ENCODE results near the gene TUT7.

Gene TUT7

DNA sequence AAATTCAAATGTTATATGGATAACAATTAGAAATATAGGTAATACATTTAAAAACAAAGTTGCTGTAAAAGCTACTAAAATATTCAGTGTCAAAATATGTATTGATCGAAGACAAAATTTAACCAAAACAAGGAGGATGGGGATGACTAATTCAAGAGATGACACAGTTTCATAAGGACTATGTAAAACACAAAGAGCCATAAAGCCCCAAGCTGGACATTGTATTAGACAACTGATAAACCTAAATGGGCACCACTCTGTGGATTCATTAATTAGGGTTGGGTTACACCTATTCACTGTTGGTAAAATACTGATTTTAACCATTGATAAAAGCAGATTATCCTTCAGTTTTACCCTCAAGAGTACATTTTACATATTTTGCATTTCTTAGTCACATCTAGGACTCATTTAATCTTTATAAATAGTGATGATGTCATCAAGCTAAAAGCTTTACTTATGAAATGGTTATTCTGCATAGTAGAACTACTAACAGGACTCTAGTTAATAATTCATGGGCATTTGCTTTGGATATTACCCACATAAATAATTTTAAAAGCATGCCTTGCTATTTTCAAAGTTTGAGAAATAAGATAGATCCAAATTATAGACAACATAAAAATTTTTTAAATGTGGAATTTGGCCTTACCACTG, 13.7 kb downstream of the TUT7 start:
- Histone ChIP-seq H3K27me3 (ENCODE audit: low read length) (no peaks in the 10 kb centered on the region), H3F3A (ENCODE audit: insufficient read depth) (0 out of 2 replicates have a peak, but pooled peaks cover 15% of the 10 kb centered on the region), H3K9me3 (ENCODE audit: insufficient read depth, low read length) (no peaks in the 10 kb centered on the region), H3K27ac (ENCODE audit: low read depth, low read length) (peak overlapping the region; percentile 57; the same call in 1 of the 2 replicates), H3K36me3 (ENCODE audit: low read length) (peaks cover 77% of the 10 kb centered on the region), H4K20me1 (ENCODE audit: low read depth, low read length) (no peaks in the 10 kb centered on the region), H3K9me2 (replicated peaks; ENCODE audit: insufficient read depth, low read length) (no peaks in the 10 kb centered on the region), H3K9ac (ENCODE audit: low read length) (no peak overlapping the region), H3K79me2 (ENCODE audit: insufficient read depth, low read length) (peaks cover 4% of the 10 kb centered on the region), H3K4me2 (ENCODE audit: low read depth, low read length, poor library complexity, severe bottlenecking) (no peak overlapping the region), H2AFZ (ENCODE audit: low read depth, low read length, severe bottlenecking) (no peak overlapping the region), H3K4me3 (ENCODE audit: insufficient read depth, low read length, poor library complexity, severe bottlenecking) (no peak overlapping the region)
- TF ChIP-seq EZH2phosphoT487 (conservative IDR thresholded peaks at IDR 0.05; ENCODE audit: low read length) = no peak
- TF ChIP-seq, protein P1, sequence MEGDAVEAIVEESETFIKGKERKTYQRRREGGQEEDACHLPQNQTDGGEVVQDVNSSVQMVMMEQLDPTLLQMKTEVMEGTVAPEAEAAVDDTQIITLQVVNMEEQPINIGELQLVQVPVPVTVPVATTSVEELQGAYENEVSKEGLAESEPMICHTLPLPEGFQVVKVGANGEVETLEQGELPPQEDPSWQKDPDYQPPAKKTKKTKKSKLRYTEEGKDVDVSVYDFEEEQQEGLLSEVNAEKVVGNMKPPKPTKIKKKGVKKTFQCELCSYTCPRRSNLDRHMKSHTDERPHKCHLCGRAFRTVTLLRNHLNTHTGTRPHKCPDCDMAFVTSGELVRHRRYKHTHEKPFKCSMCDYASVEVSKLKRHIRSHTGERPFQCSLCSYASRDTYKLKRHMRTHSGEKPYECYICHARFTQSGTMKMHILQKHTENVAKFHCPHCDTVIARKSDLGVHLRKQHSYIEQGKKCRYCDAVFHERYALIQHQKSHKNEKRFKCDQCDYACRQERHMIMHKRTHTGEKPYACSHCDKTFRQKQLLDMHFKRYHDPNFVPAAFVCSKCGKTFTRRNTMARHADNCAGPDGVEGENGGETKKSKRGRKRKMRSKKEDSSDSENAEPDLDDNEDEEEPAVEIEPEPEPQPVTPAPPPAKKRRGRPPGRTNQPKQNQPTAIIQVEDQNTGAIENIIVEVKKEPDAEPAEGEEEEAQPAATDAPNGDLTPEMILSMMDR (IDR thresholded peaks at IDR 0.05; ENCODE audit: insufficient read depth, low read length, poor library complexity, severe bottlenecking) = no peak

DNA sequence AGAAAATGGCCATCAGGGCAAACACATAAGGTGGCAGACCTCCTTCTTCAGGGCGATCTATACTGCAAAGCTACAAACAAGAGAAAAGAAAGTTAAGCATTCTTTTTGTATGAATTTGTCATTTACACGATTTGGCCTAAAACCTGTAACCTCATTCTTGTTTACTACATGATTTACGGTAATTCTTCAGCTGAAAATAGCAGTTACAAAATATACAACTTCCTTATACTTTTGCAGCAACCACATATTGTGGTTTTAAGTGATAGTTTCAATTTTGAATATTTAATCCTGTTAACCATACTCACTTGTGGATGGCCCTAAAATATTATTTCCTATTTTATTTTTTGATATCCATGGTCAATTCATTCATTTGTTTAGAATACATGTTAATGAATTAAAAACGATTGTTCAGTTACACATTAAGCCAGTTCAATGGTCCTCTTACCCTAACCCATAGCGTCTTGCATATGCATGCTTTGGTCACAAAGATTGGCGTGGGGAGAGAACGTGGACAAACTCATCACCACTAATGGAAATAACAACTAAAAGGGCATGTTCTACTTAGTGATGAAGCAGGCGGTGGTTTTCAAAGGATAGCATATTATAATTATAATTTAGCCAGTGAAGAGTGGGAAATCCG, 16.6 kb downstream of the TUT7 start:
- TF ChIP-seq, protein P1 (IDR thresholded peaks at IDR 0.05; ENCODE audit: insufficient read depth, low read length, poor library complexity, severe bottlenecking) = no peak
- no peak for TF ChIP-seq EZH2phosphoT487 (conservative IDR thresholded peaks at IDR 0.05; ENCODE audit: low read length)
- Histone ChIP-seq H3K9ac (ENCODE audit: low read length) (peak overlapping the region; percentile 17), H3F3A (ENCODE audit: insufficient read depth) (0 out of 2 replicates have a peak, but pooled peaks cover 15% of the 10 kb centered on the region), H3K27me3 (ENCODE audit: low read length) (no peaks in the 10 kb centered on the region), H3K9me2 (replicated peaks; ENCODE audit: insufficient read depth, low read length) (no peaks in the 10 kb centered on the region), H3K36me3 (ENCODE audit: low read length) (peaks cover 76% of the 10 kb centered on the region), H3K9me3 (ENCODE audit: insufficient read depth, low read length) (no peaks in the 10 kb centered on the region), H3K27ac (ENCODE audit: low read depth, low read length) (peak overlapping the region; percentile 78), H4K20me1 (ENCODE audit: low read depth, low read length) (no peaks in the 10 kb centered on the region), H2AFZ (ENCODE audit: low read depth, low read length, severe bottlenecking) (peak overlapping the region; percentile 32), H3K4me3 (ENCODE audit: insufficient read depth, low read length, poor library complexity, severe bottlenecking) (peak overlapping the region; percentile 47), H3K4me2 (ENCODE audit: low read depth, low read length, poor library complexity, severe bottlenecking) (peak overlapping the region; percentile 93), H3K79me2 (ENCODE audit: insufficient read depth, low read length) (no peaks in the 10 kb centered on the region; the same call in 1 of the 2 replicates)

DNA sequence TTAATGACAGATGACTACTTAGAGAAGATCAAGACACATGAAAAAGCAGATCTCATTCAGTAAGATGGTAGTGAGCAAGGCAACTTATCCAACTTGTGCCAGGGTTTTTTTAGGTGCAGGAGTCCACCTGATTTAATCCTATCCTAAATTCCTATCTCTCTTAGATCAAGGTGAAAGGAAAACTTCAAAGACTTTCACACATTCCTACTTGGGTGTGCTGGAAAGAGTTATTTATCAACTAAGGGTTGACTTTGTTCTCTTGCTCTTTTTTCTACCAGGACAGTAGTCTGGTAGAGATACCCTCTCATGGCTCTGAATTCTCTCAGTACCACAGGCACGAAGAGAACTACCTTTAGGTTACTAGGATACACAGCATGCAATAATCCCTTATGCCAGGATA, 18.2 kb downstream of the TUT7 start:
- Histone ChIP-seq H3K4me3 (ENCODE audit: insufficient read depth, low read length, poor library complexity, severe bottlenecking) (no peak overlapping the region), H4K20me1 (ENCODE audit: low read depth, low read length) (no peaks in the 10 kb centered on the region), H3F3A (ENCODE audit: insufficient read depth) (0 out of 2 replicates have a peak, but pooled peaks cover 15% of the 10 kb centered on the region), H3K9ac (ENCODE audit: low read length) (no peak overlapping the region), H3K27ac (ENCODE audit: low read depth, low read length) (peak overlapping the region; percentile 78; the same call in 1 of the 2 replicates), H3K27me3 (ENCODE audit: low read length) (no peaks in the 10 kb centered on the region), H3K9me2 (replicated peaks; ENCODE audit: insufficient read depth, low read length) (no peaks in the 10 kb centered on the region), H3K79me2 (ENCODE audit: insufficient read depth, low read length) (no peaks in the 10 kb centered on the region), H3K4me2 (ENCODE audit: low read depth, low read length, poor library complexity, severe bottlenecking) (no peak overlapping the region), H2AFZ (ENCODE audit: low read depth, low read length, severe bottlenecking) (no peak overlapping the region), H3K36me3 (ENCODE audit: low read length) (peaks cover 68% of the 10 kb centered on the region), H3K9me3 (ENCODE audit: insufficient read depth, low read length) (no peaks in the 10 kb centered on the region)
- no peak for TF ChIP-seq EZH2phosphoT487 (conservative IDR thresholded peaks at IDR 0.05; ENCODE audit: low read length)
- TF ChIP-seq, protein P1 (IDR thresholded peaks at IDR 0.05; ENCODE audit: insufficient read depth, low read length, poor library complexity, severe bottlenecking) = no peak

Measured in SU-DHL-6 (cell line).